SK-N-MC (cell line): ENCODE results near the gene RUNX2.

Experiments used
- EZH2 ChIP-seq: fragments of 200-600 bp; sonication (generic); IDR thresholded peaks from one replicate; pipeline ENCODE4 v1.6.1; 2017; ENCODE audit warnings: antibody characterized with exemption
- POLR2AphosphoS5 ChIP-seq: IDR thresholded peaks from 2 replicates; pipeline ENCODE4 v1.6.1; 2012; ENCODE audit warnings: mild to moderate bottlenecking, low read depth, low read length, borderline replicate concordance

GRCh38 chr6:45704056-45704800, 376.1 kb downstream of the RUNX2 start:
- no peak for TF ChIP-seq POLR2AphosphoS5
- TF ChIP-seq EZH2, result no peak
